Measurements from ENCODE around the gene MED8.

MED8 gene

GRCh38 chr1:43367026-43367903 is 22.3 kb downstream of the MED8 start:
- TF ChIP-seq CTCF (IDR thresholded peaks at IDR 0.05; ENCODE audit: low read depth, low read length, missing control alignments): no peak
- peak overlapping the region; percentile 66 for H3K4me3 ChIP-seq (ENCODE audit: low read depth, low read length)
- no peak for DNase-seq (ENCODE audit: low read depth)

DNA sequence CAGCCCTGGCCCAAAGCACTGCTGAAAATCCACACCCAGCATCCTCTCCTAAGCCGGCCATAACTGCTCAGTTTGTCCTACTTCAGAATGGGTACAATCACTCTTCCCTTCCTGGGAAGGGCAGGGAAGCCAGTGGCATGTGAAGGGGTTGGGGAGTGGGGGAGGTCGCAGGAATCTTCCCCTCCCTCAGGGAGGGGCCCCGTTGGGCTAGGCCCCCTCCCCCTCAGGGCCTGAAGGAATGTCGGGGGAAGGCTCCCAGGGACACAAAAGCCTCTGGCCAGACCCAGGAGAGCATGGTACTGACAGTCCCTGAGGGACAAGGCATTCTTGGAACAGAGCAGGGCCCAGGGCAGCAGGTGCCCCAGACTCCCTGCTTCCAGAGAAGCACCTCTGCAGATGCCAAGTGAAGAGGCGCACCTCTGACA is 23.0 kb downstream of the MED8 start:
- no peak for TF ChIP-seq CTCF (IDR thresholded peaks at IDR 0.05; ENCODE audit: low read depth, low read length, missing control alignments)
- peak overlapping the region; percentile 66 for H3K4me3 ChIP-seq (ENCODE audit: low read depth, low read length)
- DNase-seq (ENCODE audit: low read depth): no peak

DNA sequence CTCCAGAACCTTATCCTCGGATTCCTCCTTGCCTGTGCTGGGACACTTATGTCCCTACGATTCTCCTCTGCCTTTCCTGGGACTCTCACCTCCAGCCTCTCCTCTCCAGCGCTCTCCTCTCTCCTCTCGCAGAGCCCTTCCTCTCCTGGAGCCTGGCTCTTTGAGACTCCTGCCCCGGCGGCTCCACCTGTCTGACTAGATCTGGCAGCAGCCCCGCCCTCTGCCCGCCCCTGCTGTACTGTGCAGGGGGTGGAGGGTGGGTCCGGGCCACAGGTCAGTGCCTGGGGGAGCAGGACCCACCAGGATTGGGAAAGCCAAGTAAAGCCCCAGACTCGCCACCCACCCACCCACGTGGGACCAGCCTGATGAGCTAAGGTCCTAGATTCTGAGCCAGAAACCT is 23.4 kb downstream of the MED8 start:
- no peak for DNase-seq (ENCODE audit: low read depth)
- H3K4me3 ChIP-seq (ENCODE audit: low read depth, low read length): peak overlapping the region; percentile 66
- TF ChIP-seq CTCF (IDR thresholded peaks at IDR 0.05; ENCODE audit: low read depth, low read length, missing control alignments): no peak

GRCh38 chr1:43365678-43366077 is 23.9 kb downstream of the MED8 start:
- no peak for DNase-seq (ENCODE audit: low read depth)
- TF ChIP-seq CTCF (IDR thresholded peaks at IDR 0.05; ENCODE audit: low read depth, low read length, missing control alignments): no peak
- peak overlapping the region; percentile 66 for H3K4me3 ChIP-seq (ENCODE audit: low read depth, low read length)

DNA sequence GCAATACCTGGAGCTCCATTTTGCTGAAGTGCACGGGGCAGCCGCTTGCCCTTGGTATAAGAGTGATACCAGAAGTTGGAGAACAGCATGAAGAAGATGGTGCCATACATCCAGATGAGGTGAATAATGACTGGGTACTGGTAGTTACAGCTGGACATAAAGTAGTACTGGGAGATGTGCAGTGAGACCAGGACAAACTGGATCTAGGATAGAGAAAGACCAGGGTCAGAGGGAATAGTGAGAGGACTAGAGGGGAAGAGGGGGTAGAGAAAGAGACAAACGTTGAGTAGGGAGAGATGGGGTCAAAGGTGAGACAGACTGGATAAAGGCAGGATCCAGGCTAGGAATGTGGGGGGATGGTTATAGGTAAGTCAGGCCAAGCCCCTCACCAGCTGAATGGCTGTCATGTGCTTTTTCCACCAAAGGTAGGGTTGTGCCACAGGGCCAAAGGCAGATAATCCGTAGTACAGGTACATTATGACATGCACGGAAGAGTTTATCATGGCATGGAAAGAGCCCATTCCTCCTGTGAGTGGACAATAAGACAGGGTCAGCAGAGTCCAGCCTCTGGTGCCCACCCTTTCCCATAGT is 25.6 kb downstream of the MED8 start:
- H3K4me3 ChIP-seq (ENCODE audit: low read depth, low read length): no peak overlapping the region
- no peak for DNase-seq (ENCODE audit: low read depth)
- no peak for TF ChIP-seq CTCF (IDR thresholded peaks at IDR 0.05; ENCODE audit: low read depth, low read length, missing control alignments)

DNA sequence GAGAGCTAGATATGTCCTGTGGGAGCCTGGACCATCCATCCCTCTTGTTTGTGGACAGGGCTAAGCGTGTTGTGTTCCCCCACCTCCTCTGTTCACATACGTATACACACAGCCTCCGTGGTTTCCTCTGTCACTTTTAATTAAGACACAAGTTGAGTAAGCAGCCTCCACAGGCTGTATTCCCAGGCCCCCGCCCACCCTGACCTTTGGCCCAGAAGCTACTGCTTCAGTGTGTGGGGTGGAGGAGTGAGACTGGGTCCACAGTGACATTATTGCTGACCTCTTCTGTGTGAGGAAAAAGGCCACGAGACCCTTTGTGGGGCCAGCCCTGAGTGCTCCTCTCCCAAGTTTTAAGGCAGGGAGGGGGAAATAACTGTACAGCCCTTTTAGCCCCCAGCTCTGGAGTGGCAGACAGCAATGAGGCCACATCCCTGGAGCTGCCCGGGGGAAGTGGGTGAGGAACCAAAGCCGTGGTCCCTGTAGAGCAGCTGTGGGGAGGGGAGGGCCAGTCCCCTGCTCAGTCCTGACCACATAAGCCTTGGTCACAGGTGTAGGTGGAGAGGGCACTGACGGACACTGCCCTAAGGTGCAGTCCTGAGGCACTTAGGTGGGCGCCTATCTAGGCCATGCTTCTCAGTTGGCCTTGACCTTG is 26.2 kb downstream of the MED8 start:
- no peak for TF ChIP-seq CTCF (IDR thresholded peaks at IDR 0.05; ENCODE audit: low read depth, low read length, missing control alignments)
- no peak for DNase-seq (ENCODE audit: low read depth)
- no peak overlapping the region for H3K4me3 ChIP-seq (ENCODE audit: low read depth, low read length)
